SK-N-DZ (cell line): ENCODE results near the gene JAK1.
"Not testable (repeated sequence)": the region's sequence is repeated elsewhere in the genome, so short reads cannot be mapped to it uniquely, and the experiment has no call there.

Experiments used
- DNase-seq: peaks from one replicate; pipeline ENCODE4 v3.0.0-alpha.2; 2015; ENCODE audit warnings: low spot score

JAK1 gene

GRCh38 chr1:64922336-64922735 is 44.0 kb downstream of the JAK1 start:
- DNase-seq, result no peak

- no peak for DNase-seq
Observed at GRCh38 chr1:64921771-64922170, 44.6 kb downstream of the JAK1 start.

- DNase-seq, result no peak
Observed at GRCh38 chr1:64920941-64921589, 45.3 kb downstream of the JAK1 start.

GRCh38 chr1:64919120-64919519 is 47.2 kb downstream of the JAK1 start:
- DNase-seq, result not testable (repeated sequence)

GRCh38 chr1:64917907-64918306 is 48.4 kb downstream of the JAK1 start:
- no peak for DNase-seq

GRCh38 chr1:64917328-64917861 is 49.0 kb downstream of the JAK1 start:
- no peak for DNase-seq

- peak; percentile 54 for DNase-seq
Observed at GRCh38 chr1:64915381-64916274, 50.7 kb downstream of the JAK1 start.

GRCh38 chr1:64913361-64914015 is 52.9 kb downstream of the JAK1 start:
- DNase-seq, result no peak

- no peak for DNase-seq
Observed at GRCh38 chr1:64912191-64912590, 54.2 kb downstream of the JAK1 start.

- no peak for DNase-seq
Observed at GRCh38 chr1:64911326-64911725, 55.0 kb downstream of the JAK1 start.

GRCh38 chr1:64909031-64909430 is 57.3 kb downstream of the JAK1 start:
- no peak for DNase-seq

GRCh38 chr1:64908575-64908974 is 57.8 kb downstream of the JAK1 start:
- no peak for DNase-seq

- DNase-seq, result no peak
Observed at GRCh38 chr1:64906447-64906846, 59.9 kb downstream of the JAK1 start.

- DNase-seq, result no peak
Observed at GRCh38 chr1:64903593-64903992, 62.8 kb downstream of the JAK1 start.

- peak; percentile 9 for DNase-seq
Observed at GRCh38 chr1:64901663-64902062, 64.7 kb downstream of the JAK1 start.

- no peak for DNase-seq
Observed at GRCh38 chr1:64900916-64901315, 65.4 kb downstream of the JAK1 start.

GRCh38 chr1:64898107-64898861 is 68.1 kb downstream of the JAK1 start:
- DNase-seq, result no peak

- no peak for DNase-seq
Observed at GRCh38 chr1:64896551-64896950, 69.8 kb downstream of the JAK1 start.

GRCh38 chr1:64895500-64895899 is 70.8 kb downstream of the JAK1 start:
- DNase-seq, result no peak

- no peak for DNase-seq
Observed at GRCh38 chr1:64894438-64895196, 71.7 kb downstream of the JAK1 start.

GRCh38 chr1:64893921-64894320 is 72.4 kb downstream of the JAK1 start:
- DNase-seq, result no peak
